H54 (cell line): Measurements from ENCODE around the gene HEXIM2.
A peak's percentile ranks its signal among the peaks of the same experiment; 100 is the strongest.

ENCODE experiments used
- DNase-seq: peaks from one replicate; pipeline ENCODE4 v3.0.0; 2011; ENCODE audit warnings: low spot score, mixed read lengths; ENCODE audit not compliant: insufficient read length
- FAIRE-seq: peaks from 3 replicates; lab custom pipeline; 2011; peaks lifted over from hg19 to GRCh38; lab: Jason Lieb, UNC
- POLR2A ChIP-seq: IDR thresholded peaks from 2 replicates; pipeline ENCODE4 v1.6.1; 2011; ENCODE audit warnings: low read depth, mild to moderate bottlenecking, low read length

Gene HEXIM2

GRCh38 chr17:45161288-45162024 is at the start of gene HEXIM2:
HEXIM2 (plus strand) TSS chr17:45161875; CDS start chr17:45162794, 919 bp downstream.
- peak; percentile 85 for DNase-seq
- peak; percentile 48 for FAIRE-seq
- peak; percentile 83 for TF ChIP-seq POLR2A

GRCh38 chr17:45112559-45113423 is 48.9 kb upstream of the HEXIM2 start:
- no peak for TF ChIP-seq POLR2A
- FAIRE-seq, result no peak
- no peak for DNase-seq

DNA sequence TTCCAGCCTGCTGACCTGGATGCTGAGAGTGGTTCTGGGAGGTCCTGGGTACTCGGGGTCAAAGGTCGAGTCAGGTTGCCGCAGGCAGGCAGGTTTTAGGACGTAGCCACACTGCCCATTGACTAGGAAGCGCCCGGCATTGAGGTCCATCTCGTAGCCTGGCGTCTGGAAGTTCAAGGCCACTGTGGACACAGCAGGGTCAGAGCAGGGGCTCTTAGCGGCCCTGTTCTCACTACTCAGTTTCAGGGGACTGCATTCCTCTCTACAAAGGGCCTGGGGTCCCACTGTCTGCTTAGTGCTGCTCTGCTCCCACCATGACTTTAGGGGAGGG is 48.3 kb upstream of the HEXIM2 start:
- FAIRE-seq (no peak), DNase-seq (no peak)
- TF ChIP-seq POLR2A, result no peak

DNA sequence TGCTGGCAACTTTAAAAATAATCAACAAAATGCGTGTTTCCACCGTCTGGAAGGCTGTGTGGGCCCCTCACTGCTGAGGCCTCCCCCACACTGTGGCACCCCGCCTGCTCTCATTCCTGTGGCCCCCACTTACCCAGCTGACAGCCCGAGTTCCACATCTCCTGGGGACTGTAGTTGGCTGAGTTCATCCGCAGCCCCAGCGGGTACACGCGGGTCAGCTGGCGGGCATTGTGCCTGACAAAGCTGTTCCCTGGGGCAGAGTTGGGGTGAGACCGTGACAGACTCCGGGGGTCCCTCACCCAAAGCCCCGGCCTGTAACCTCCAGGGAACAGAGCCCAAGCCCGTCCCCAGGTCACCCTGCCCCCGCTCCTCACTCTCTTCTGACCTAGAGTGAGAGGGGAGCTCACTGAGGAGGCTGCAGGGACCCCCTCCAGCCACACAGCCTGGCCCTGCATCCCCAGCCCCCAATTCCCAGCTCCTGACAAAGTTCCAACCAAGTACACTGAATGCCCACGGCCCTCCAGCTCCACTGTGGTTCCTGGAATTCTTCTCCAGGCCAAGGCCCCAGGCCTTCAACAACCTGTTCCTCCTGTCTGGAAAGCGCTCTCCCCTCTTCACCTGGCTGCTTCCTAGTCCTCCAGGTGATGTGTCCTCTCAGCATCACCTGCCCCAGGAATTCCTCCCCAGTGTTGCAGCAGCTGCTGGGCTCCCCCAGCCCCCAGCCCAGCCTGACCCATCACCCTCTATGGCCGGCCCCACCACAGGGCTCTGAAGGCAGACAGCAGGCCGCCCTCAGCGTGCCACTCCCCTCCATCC is 47.4 kb upstream of the HEXIM2 start:
- no peak for FAIRE-seq
- TF ChIP-seq POLR2A, result no peak
- DNase-seq, result no peak

DNA sequence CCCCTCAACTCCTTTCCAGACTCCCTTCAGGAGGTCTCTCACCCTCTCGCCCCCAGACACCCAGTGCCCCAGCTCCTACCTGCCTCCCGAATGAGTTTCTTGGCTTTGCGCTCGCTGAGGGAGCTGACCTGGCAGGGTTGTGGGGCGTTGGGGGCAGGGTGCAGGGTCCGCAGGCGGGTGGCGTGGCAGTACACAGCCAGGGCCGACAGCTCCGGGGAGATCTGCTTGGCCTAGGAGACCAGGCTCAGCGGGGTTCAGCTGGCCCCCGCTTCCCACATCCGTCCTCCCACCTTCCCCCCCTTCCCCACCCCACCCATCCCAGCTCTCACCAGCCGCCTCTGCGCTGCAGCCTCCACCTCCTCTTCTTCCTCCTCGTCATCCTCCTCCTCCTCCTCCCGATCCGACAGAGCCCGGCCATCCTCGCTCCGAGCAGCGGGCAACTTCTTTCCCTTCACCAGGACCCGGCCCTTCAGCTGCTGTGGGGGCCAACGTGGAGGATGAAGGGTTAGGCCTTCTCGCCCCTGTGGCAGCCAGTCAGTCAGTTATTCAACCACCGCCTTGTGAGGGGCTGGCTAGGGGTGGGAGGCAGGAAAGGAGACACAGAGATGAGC is 46.6 kb upstream of the HEXIM2 start:
- TF ChIP-seq POLR2A, result no peak
- FAIRE-seq (no peak), DNase-seq (no peak)

DNA sequence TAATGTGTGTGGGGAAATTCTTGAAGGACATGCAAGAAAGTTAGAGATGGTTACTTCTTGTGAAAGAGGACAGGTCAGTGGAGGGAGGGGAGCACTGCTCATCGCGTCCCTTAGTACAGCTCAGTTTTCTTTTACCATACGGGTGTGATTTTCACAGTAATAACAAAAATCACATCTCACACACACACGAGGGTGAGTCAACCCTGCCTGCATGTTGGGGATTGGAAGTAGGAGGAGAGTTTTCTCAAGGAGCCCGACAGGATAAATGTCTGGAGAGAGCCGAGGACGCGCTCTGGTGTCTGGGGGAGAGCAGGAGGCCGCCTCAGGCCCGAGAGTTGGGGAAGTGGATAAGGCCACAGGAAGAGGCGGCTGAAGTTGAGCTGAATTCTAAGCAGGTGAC is 45.8 kb upstream of the HEXIM2 start:
- no peak for DNase-seq
- no peak for TF ChIP-seq POLR2A
- no peak for FAIRE-seq

DNA sequence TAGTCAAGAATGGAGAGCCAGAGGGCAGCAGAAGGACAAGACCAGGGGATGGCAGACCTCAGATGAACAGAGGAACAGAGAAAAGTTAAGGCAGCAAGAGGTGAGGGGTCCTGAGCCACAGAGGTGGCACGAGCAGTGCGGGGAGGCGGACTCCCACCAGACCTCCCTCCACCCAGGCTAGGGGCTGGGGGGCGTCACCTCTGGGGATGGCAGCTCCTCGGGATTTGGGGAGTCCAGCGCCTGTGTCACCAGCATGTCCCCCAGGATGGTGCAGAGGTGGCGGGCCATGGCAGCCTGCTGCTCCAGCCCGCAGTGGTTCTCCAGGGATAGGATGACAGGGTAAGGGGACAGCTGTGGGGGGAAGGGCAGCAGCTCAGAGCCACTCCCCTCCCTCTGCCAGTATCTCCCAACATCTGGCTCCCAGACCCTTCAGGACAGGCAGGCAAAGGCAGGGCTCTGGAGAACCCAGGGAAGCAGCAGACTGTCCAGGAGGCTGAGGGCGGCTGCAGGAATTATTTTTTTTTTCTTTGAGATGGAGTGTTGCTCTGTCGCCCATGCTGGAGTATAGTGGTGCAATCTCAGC is 45.1 kb upstream of the HEXIM2 start:
- no peak for FAIRE-seq
- no peak for TF ChIP-seq POLR2A

GRCh38 chr17:45117334-45117733 is 44.3 kb upstream of the HEXIM2 start:
- TF ChIP-seq POLR2A, result no peak
- no peak for FAIRE-seq
- no peak for DNase-seq

More for the DNA sequence above, 45.1 kb upstream of the HEXIM2 start:
- no peak for DNase-seq

GRCh38 chr17:45117848-45118646 is 43.6 kb upstream of the HEXIM2 start:
- DNase-seq, result no peak
- no peak for FAIRE-seq
- TF ChIP-seq POLR2A, result no peak

DNA sequence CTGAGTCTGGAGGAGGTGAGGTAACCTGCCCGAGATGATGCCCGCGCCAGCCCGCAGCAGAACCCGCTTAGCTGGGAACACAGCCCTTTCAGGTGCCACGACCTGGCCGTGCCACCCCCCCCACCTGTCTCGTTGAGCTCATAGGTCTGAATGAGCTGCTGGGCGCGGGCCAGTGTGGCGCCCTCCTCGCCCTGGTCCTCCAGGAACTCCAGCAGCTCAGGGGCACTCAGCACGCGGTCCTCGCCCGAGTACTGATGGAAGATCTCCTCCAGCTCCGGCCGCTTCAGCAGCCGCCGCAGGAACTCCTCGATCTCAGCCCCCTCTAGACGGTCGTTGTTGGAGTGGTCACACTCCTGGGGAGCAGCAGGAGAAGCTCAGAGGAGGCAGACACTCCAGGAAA is 43.0 kb upstream of the HEXIM2 start:
- FAIRE-seq (no peak), DNase-seq (no peak)
- no peak for TF ChIP-seq POLR2A

DNA sequence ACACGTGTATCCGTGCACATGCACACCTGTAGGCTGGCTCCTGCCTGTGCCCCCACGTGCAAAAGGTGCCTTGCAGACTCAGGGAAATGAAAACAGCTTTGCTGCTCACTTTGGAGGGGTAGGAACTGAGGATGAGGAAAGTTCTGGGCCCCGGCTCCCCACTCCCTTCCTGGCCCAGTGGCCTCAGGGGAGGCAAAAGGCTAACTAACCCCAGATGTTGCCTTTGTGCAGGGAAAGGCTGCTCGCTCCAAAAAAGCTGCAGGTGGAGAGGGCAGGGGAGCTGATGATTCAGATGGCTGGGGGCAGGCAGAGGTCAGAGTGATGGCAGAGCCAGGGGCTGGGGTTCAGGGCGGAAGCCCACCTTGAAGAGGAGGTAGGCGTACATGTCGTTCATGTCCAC is 41.7 kb upstream of the HEXIM2 start:
- FAIRE-seq (no peak), DNase-seq (no peak)
- TF ChIP-seq POLR2A, result no peak

- no peak for FAIRE-seq
- no peak for TF ChIP-seq POLR2A
- DNase-seq, result no peak
Measured at GRCh38 chr17:45120558-45120957, 41.1 kb upstream of the HEXIM2 start.
